Calu3 (cell line): ENCODE data around the gene GFPT2. TPM values are rescaled to one million over a fixed set of nuclear protein-coding genes. Genes with fewer than 3 reads are reported as not detected.

Experiments used
- BruUV-seq: library from RNA; stranded (reverse); fragments of 400-500 nt; replicated peaks from 2 replicates; lab custom pipeline; 2021; lab: Mats Ljungman, UMichigan
- CTCF ChIA-PET: fragments of 300-600 bp; sonication (Branson Sonifier 250); formaldehyde crosslinking; loops from one replicate; lab custom pipeline; 2022; ENCODE audit warnings: antibody characterized with exemption; lab: Charles Lee
- DNase-seq: peaks from one replicate; pipeline ENCODE4 v3.0.0; 2022
- H3K27ac Mint-ChIP-seq: one replicate; pipeline ENCODE4 v1.8.0; 2022; ENCODE audit warnings: mixed read lengths; ENCODE audit not compliant: unreplicated experiment
- H3K27me3 Mint-ChIP-seq: one replicate; pipeline ENCODE4 v1.8.0; 2022; ENCODE audit warnings: mixed read lengths; ENCODE audit not compliant: unreplicated experiment
- H3K36me3 Mint-ChIP-seq: one replicate; pipeline ENCODE4 v1.8.0; 2022; ENCODE audit warnings: mild to moderate bottlenecking, moderate library complexity, mixed read lengths; ENCODE audit not compliant: insufficient read depth, unreplicated experiment
- H3K4me1 Mint-ChIP-seq: one replicate; pipeline ENCODE4 v1.8.0; 2022; ENCODE audit warnings: mild to moderate bottlenecking, low read depth, mixed read lengths; ENCODE audit not compliant: unreplicated experiment
- H3K4me3 Mint-ChIP-seq: one replicate; pipeline ENCODE4 v1.8.0; 2022; ENCODE audit warnings: mild to moderate bottlenecking, low read depth, moderate library complexity, mixed read lengths; ENCODE audit not compliant: unreplicated experiment
- H3K9me3 Mint-ChIP-seq: one replicate; pipeline ENCODE4 v1.8.0; 2022; ENCODE audit warnings: low read depth, mixed read lengths; ENCODE audit not compliant: unreplicated experiment
- intact Hi-C: fragments of 100-400 bp; cut with micrococcal nuclease; formaldehyde crosslinking; loops from one replicate; pipeline ENCODE4 v1.10.0; 2022; ENCODE audit not compliant: unreplicated experiment
- total RNA-seq: library from RNA; stranded (reverse); gene quantifications from 2 replicates; pipeline ENCODE4 v1.2.3, GENCODE V29; 2022
- TF ChIP-seq, protein P1 (sequence below): fragments of 200-600 bp; IDR thresholded peaks from one replicate; pipeline ENCODE4 v1.8.0; 2022; ENCODE audit warnings: antibody characterized with exemption; ENCODE audit not compliant: unreplicated experiment

Gene GFPT2
- total RNA-seq, 1 experiment from 2014 or later = not detected

DNA sequence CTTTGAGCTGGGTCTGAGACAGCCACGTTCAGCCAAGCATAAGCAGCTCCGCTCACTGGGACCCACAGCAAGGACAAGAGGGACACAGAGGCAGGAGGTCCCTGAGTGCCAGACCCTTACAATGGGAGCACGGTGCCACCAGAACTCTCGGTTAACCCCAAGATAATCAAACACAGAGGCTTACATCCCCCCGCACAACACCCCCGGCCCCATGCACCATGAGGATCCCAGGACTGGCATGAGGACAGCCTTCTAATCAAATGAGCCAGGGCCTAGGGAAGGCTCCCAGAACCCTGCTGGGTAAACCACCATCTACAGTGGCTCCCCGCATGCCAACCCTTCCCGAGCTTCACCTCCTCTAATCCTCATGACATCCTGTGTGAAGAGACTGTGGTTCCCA, 7.4 kb downstream of the GFPT2 start:
- Mint-ChIP-seq H3K9me3 (no peaks in the 10 kb centered on the region), H3K4me3 (no peak overlapping the region), H3K36me3 (no peaks in the 10 kb centered on the region), H3K27me3 (peaks cover 71% of the 10 kb centered on the region), H3K27ac (no peak overlapping the region), H3K4me1 (no peaks in the 10 kb centered on the region)
- CTCF ChIA-PET = interaction anchor here (0.5 to 1.7 kb wide), 3 partner anchors 14 to 488 kb away, joined by 3 to 4 read pairs (median 4); no protein-coding TSS in a partner anchor
- TF ChIP-seq, protein P1, sequence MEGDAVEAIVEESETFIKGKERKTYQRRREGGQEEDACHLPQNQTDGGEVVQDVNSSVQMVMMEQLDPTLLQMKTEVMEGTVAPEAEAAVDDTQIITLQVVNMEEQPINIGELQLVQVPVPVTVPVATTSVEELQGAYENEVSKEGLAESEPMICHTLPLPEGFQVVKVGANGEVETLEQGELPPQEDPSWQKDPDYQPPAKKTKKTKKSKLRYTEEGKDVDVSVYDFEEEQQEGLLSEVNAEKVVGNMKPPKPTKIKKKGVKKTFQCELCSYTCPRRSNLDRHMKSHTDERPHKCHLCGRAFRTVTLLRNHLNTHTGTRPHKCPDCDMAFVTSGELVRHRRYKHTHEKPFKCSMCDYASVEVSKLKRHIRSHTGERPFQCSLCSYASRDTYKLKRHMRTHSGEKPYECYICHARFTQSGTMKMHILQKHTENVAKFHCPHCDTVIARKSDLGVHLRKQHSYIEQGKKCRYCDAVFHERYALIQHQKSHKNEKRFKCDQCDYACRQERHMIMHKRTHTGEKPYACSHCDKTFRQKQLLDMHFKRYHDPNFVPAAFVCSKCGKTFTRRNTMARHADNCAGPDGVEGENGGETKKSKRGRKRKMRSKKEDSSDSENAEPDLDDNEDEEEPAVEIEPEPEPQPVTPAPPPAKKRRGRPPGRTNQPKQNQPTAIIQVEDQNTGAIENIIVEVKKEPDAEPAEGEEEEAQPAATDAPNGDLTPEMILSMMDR = no peak
- intact Hi-C loops = no loop called here
- DNase-seq = no peak
- no TSS peak for BruUV-seq

DNA sequence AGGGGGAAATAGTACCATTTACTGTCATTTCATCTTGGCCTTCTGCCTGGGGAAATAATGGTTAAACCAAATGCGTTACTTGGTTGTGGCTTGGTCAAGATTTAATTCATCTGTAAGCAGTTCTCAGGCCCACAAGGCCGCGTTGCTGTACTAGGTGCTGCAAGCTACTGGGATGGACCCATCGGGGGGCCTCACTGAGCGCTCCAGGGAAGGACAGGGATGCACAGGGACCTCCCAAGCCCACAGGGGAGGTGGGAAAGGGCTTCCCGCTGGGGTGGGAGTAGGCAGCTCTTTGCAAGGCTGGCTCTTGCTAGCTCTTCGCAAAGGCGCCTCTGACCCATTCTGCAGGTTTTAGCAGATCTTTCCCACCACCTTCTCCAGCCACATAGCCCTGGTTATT, 8.0 kb downstream of the GFPT2 start:
- intact Hi-C loops = no loop called here
- Mint-ChIP-seq H3K4me1 (no peaks in the 10 kb centered on the region), H3K9me3 (no peaks in the 10 kb centered on the region), H3K27ac (no peak overlapping the region), H3K4me3 (no peak overlapping the region), H3K27me3 (peaks cover 65% of the 10 kb centered on the region), H3K36me3 (no peaks in the 10 kb centered on the region)
- DNase-seq = no peak
- CTCF ChIA-PET = interaction anchor here (0.6 to 1.7 kb wide), 2 partner anchors 13 to 214 kb away, joined by 4 to 8 read pairs; no protein-coding TSS in a partner anchor
- BruUV-seq = no TSS peak
- TF ChIP-seq, protein P1 = no peak

DNA sequence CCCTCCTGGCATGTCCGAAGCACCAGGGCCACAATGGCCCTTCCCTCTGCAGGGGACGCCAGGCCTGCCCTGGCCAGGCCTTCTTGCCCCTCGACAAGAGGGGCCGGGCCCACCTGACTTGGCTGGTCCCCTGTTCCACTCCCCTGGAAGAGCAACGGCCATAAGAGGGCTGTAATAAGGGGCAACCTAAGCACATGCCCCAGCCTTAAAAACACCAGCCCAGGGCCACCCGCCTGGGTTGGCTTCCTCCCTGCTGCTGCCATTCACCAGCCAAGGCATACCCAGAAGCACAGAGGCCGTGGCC, 8.5 kb downstream of the GFPT2 start:
- Mint-ChIP-seq H3K4me1 (no peaks in the 10 kb centered on the region), H3K36me3 (no peaks in the 10 kb centered on the region), H3K27me3 (peaks cover 65% of the 10 kb centered on the region), H3K27ac (no peak overlapping the region), H3K4me3 (no peak overlapping the region), H3K9me3 (no peaks in the 10 kb centered on the region)
- intact Hi-C loops = no loop called here
- no peak for DNase-seq
- TF ChIP-seq, protein P1 = no peak
- BruUV-seq = no TSS peak
- CTCF ChIA-PET = interaction anchor here (0.6 kb wide), 1 partner anchor 213 kb away, joined by 8 read pairs; no protein-coding TSS in a partner anchor

DNA sequence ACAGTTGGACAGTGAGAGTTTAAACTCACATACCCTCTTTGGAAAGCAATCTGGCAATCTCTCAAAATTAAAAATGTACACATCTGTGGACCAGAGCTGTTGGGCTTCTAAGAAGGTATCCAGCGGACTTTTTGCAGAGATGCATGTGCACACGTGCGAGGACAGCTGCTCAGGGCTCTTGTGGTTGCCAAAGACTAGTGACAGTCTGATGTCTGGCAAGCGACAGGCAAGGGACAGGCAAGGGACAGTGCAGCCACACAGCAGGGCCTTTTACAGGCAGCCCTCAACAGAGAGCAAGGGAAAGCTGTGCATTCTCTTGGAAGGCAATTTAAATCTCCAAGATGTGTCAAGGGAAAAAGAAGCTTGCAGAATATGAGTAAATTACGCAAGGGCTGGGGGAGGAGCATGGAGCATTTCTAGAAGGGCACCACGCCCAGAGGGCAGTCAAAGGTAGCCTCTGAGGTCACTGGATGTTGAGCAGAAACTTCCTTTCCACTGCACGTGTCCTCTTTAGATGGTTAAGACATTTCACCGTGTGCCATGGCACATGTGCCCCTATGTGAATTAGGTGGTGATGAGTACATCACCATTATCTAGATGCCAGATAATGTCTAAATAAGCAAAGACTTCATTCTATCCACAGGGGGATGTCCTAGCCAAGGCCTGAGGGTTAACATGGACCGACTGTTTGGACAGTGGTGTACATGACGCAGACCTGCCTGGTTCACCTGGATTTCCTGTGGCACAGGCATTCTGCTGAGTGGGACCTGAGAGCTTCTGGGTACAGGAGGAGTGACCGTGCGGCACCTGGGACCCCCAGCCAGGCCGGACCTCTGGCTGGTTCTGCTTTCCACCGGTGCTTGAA, 9.1 kb downstream of the GFPT2 start:
- CTCF ChIA-PET = interaction anchor here (0.6 to 1.3 kb wide), 2 partner anchors 123 to 213 kb away, joined by 4 to 8 read pairs; no protein-coding TSS in a partner anchor
- DNase-seq = no peak
- Mint-ChIP-seq H3K36me3 (no peaks in the 10 kb centered on the region), H3K27me3 (peaks cover 67% of the 10 kb centered on the region), H3K4me1 (no peaks in the 10 kb centered on the region), H3K4me3 (no peak overlapping the region), H3K27ac (no peak overlapping the region), H3K9me3 (no peaks in the 10 kb centered on the region)
- TF ChIP-seq, protein P1 = no peak
- intact Hi-C loops = no loop called here
- no TSS peak for BruUV-seq
